GM12878 (cell line): ENCODE data around the gene HSD17B13. TPM values are rescaled to one million over a fixed set of nuclear protein-coding genes. Genes with fewer than 3 reads are reported as not detected.

Experiments used
- microRNA-seq: library from miRNA; unstranded; fragments of <30 nt; microRNA quantifications from one replicate; pipeline ENCODE4, GENCODE V29; 2018
- polyA plus RNA-seq, 11 experiments: library from polyadenylated mRNA; depleted of rRNA in 4 of 11; unstranded in 6 of 11; stranded (reverse) in 5 of 11; fragments of >200 nt; fragmentation: Nextera tagmentation in 4 of 11; fragmentation: Illumina TruSeq in 1 of 11; extraction: Ambion mirVana in 4 of 11; extraction: Trizol in 1 of 11; gene quantifications; 1 replicate in 1 of 11; 2 replicates in 10 of 11; pipeline versions ENCODE4 v1.2.1 to v1.2.3, GENCODE V29; 2011 to 2016; ENCODE audit warnings: inconsistent platforms in 2 of 11, missing spikeins in 2 of 11, low read depth in 1 of 11
- small RNA-seq: library from RNA; depleted of rRNA; stranded (forward); fragments of <200 nt; gene quantifications from one replicate; pipeline ENCODE3, GENCODE V24; 2014
- total RNA-seq, 4 experiments: library from RNA; depleted of rRNA in 3 of 4; stranded (reverse); fragments of >200 nt in 3 of 4; fragmentation: Illumina TruSeq in 1 of 4; extraction: Trizol in 1 of 4; gene quantifications; 2 replicates each; pipeline versions ENCODE4 v1.2.1 to v1.2.3, GENCODE V29; 2013 to 2021

Gene HSD17B13
- total and polyA plus RNA-seq, 10 of the 15 experiments (the other 5 are each of a cell fraction or from before 2014, with no cell fraction given): 0.03 to 0.09 (median 0.04) TPM; not detected in 4

Small RNAs within 50 kb of the gene (microRNA-seq; reads per million reads assigned to microRNA genes)
- not detected for gene MIR5705

Small RNAs within 50 kb of the gene (small RNA-seq; reads per million reads assigned to genes)
- not detected for gene MIR5705

Other genes with a start within 250 kb of the HSD17B13 start
- gene KLHL8, start 102.3 kb downstream of the HSD17B13 start, total RNA-seq (2014; rRNA removed): 6.0 and 6.5 TPM in 2 replicates
- gene KLHL8, start 102.3 kb downstream of the HSD17B13 start, total RNA-seq (2014; rRNA removed; fragmentation: Illumina TruSeq; extraction: Trizol): 13.1 and 15.1 TPM in 2 replicates
- gene KLHL8, start 102.3 kb downstream of the HSD17B13 start, total RNA-seq (2021): 9.1 and 9.9 TPM in 2 replicates
- gene KLHL8, start 102.3 kb downstream of the HSD17B13 start, polyA plus RNA-seq (2011; rRNA removed): 8.1 and 12.9 TPM in 2 replicates
- gene KLHL8, start 102.3 kb downstream of the HSD17B13 start, polyA plus RNA-seq (2014; fragmentation: Illumina TruSeq; extraction: Trizol): 10.1 and 12.3 TPM in 2 replicates
- gene KLHL8, start 102.3 kb downstream of the HSD17B13 start, polyA plus RNA-seq (2014; fragmentation: Nextera tagmentation; extraction: Ambion mirVana): 1 to 10 TPM; 4.5 to 5.1 TPM
- 5.1 and 6.2 TPM in 2 replicates for gene KLHL8, start 102.3 kb downstream of the HSD17B13 start, polyA plus RNA-seq (2014; rRNA removed)
- gene KLHL8, start 102.3 kb downstream of the HSD17B13 start, polyA plus RNA-seq (2016; fragmentation: Nextera tagmentation; extraction: Ambion mirVana): 10 to 100 TPM; 11.7 to 12.5 TPM
- gene HSD17B11, start 68.3 kb upstream of the HSD17B13 start, total RNA-seq (2014; rRNA removed): 12.0 and 18.8 TPM in 2 replicates
- 22.7 and 23.5 TPM in 2 replicates for gene HSD17B11, start 68.3 kb upstream of the HSD17B13 start, total RNA-seq (2014; rRNA removed; fragmentation: Illumina TruSeq; extraction: Trizol)
- gene HSD17B11, start 68.3 kb upstream of the HSD17B13 start, total RNA-seq (2021): 14.2 and 16.8 TPM in 2 replicates
- gene HSD17B11, start 68.3 kb upstream of the HSD17B13 start, polyA plus RNA-seq (2011; rRNA removed): 25.6 and 50.8 TPM in 2 replicates
- gene HSD17B11, start 68.3 kb upstream of the HSD17B13 start, polyA plus RNA-seq (2014; fragmentation: Illumina TruSeq; extraction: Trizol): 20.8 and 30.3 TPM in 2 replicates
- 10 to 100 TPM; 24.4 to 29.5 TPM for gene HSD17B11, start 68.3 kb upstream of the HSD17B13 start, polyA plus RNA-seq (2014; fragmentation: Nextera tagmentation; extraction: Ambion mirVana)
- gene HSD17B11, start 68.3 kb upstream of the HSD17B13 start, polyA plus RNA-seq (2014; rRNA removed): 8.3 and 10.3 TPM in 2 replicates
- 10 to 100 TPM; 13.1 to 14.7 TPM for gene HSD17B11, start 68.3 kb upstream of the HSD17B13 start, polyA plus RNA-seq (2016; fragmentation: Nextera tagmentation; extraction: Ambion mirVana)
- gene NUDT9, start 99.7 kb upstream of the HSD17B13 start, total RNA-seq (2014; rRNA removed): 7.2 and 9.0 TPM in 2 replicates
- 13.6 and 14.5 TPM in 2 replicates for gene NUDT9, start 99.7 kb upstream of the HSD17B13 start, total RNA-seq (2014; rRNA removed; fragmentation: Illumina TruSeq; extraction: Trizol)
- gene NUDT9, start 99.7 kb upstream of the HSD17B13 start, total RNA-seq (2021): 9.8 and 10.7 TPM in 2 replicates
- gene NUDT9, start 99.7 kb upstream of the HSD17B13 start, polyA plus RNA-seq (2011; rRNA removed): 18.0 and 20.6 TPM in 2 replicates
- gene NUDT9, start 99.7 kb upstream of the HSD17B13 start, polyA plus RNA-seq (2014; fragmentation: Illumina TruSeq; extraction: Trizol): 16.2 and 22.8 TPM in 2 replicates
- 10 to 100 TPM in 1 of 2 experiments, 1 to 10 TPM in 1; 8.4 to 15.6 TPM for gene NUDT9, start 99.7 kb upstream of the HSD17B13 start, polyA plus RNA-seq (2014; fragmentation: Nextera tagmentation; extraction: Ambion mirVana)
- gene NUDT9, start 99.7 kb upstream of the HSD17B13 start, polyA plus RNA-seq (2014; rRNA removed): 13.3 and 13.6 TPM in 2 replicates
- gene NUDT9, start 99.7 kb upstream of the HSD17B13 start, polyA plus RNA-seq (2016; fragmentation: Nextera tagmentation; extraction: Ambion mirVana): 10 to 100 TPM; 25.7 to 28.3 TPM
- gene SPARCL1, start 206.5 kb upstream of the HSD17B13 start, total RNA-seq (2014; rRNA removed): not detected in 2 replicates
- gene SPARCL1, start 206.5 kb upstream of the HSD17B13 start, total RNA-seq (2014; rRNA removed; fragmentation: Illumina TruSeq; extraction: Trizol): not detected in 2 replicates
- gene SPARCL1, start 206.5 kb upstream of the HSD17B13 start, total RNA-seq (2021): 0.74 and 1.1 TPM in 2 replicates
- gene SPARCL1, start 206.5 kb upstream of the HSD17B13 start, polyA plus RNA-seq (2011; rRNA removed): 0.07 and 0.10 TPM in 2 replicates
- gene SPARCL1, start 206.5 kb upstream of the HSD17B13 start, polyA plus RNA-seq (2014; fragmentation: Illumina TruSeq; extraction: Trizol): not detected in 2 replicates
- gene SPARCL1, start 206.5 kb upstream of the HSD17B13 start, polyA plus RNA-seq (2014; fragmentation: Nextera tagmentation; extraction: Ambion mirVana): not detected
- not detected in 2 replicates for gene SPARCL1, start 206.5 kb upstream of the HSD17B13 start, polyA plus RNA-seq (2014; rRNA removed)
- not detected for gene SPARCL1, start 206.5 kb upstream of the HSD17B13 start, polyA plus RNA-seq (2016; fragmentation: Nextera tagmentation; extraction: Ambion mirVana)